Fibroblast of lung (primary cell): ENCODE measurements around the gene TVP23A.

Experiments
- CTCF ChIP-seq, 2 donors: IDR thresholded peaks in 1 of 2; conservative IDR thresholded peaks in 1 of 2; 1 replicate in 1 of 2; 2 replicates in 1 of 2; pipeline ENCODE4 v1.5.1; 2011 to 2012; ENCODE audit warnings: low read length in 2 of 2, control low read depth in 1 of 2, inconsistent platforms in 1 of 2, low read depth in 1 of 2, mild to moderate bottlenecking in 1 of 2
- EZH2 ChIP-seq: IDR thresholded peaks from 2 replicates; pipeline ENCODE4 v1.5.1; 2012; ENCODE audit warnings: low read length, control low read depth, mild to moderate bottlenecking; ENCODE audit errors: missing control alignments

GRCh38 chr16:10769381-10769780, 49.2 kb downstream of the TVP23A start:
- TF ChIP-seq CTCF (conservative IDR thresholded peaks at IDR 0.05 in 1 of 2, IDR thresholded peaks at IDR 0.05 in 1 of 2; ENCODE audit: low read depth in 1 of 2, low read length in 2 of 2) = no peak
- no peak for TF ChIP-seq EZH2
